Measurements from ENCODE around the gene CCL3.
"Not testable (repeated sequence)": the region's sequence is repeated elsewhere in the genome, so short reads cannot be mapped to it uniquely, and the experiment has no call there.

The CCL3 gene

GRCh38 chr17:36089888-36090836, at the start of gene CCL3:
TSS of gene CCL3 (minus strand) at chr17:36090143. CDS start at chr17:36090058, 85 bp downstream.
- DNase-seq = peak; percentile 41

GRCh38 chr17:36136439-36136838, 46.5 kb upstream of the CCL3 start:
- no peak for DNase-seq

- DNase-seq = no peak
These were observed 46.1 kb upstream of the CCL3 start for GRCh38 chr17:36136036-36136435.

GRCh38 chr17:36135465-36135864, 45.5 kb upstream of the CCL3 start:
- no peak for DNase-seq

GRCh38 chr17:36133602-36134236, 43.8 kb upstream of the CCL3 start:
- no peak for DNase-seq

- no peak for DNase-seq
These were observed 42.5 kb upstream of the CCL3 start for GRCh38 chr17:36132421-36132831.

GRCh38 chr17:36131931-36132330, 42.0 kb upstream of the CCL3 start:
- no peak for DNase-seq

- no peak for DNase-seq
These were observed 41.5 kb upstream of the CCL3 start for GRCh38 chr17:36131421-36131820.

GRCh38 chr17:36130346-36130745, 40.4 kb upstream of the CCL3 start:
- DNase-seq = no peak

- DNase-seq = no peak
These were observed 39.7 kb upstream of the CCL3 start for GRCh38 chr17:36129616-36130015.

- DNase-seq = no peak
These were observed 38.6 kb upstream of the CCL3 start for GRCh38 chr17:36128411-36128978.

GRCh38 chr17:36127911-36128310, 38.0 kb upstream of the CCL3 start:
- no peak for DNase-seq

- no peak for DNase-seq
These were observed 37.4 kb upstream of the CCL3 start for GRCh38 chr17:36127199-36127893.

GRCh38 chr17:36124879-36125824, 35.2 kb upstream of the CCL3 start:
- no peak for DNase-seq

GRCh38 chr17:36123431-36123830, 33.5 kb upstream of the CCL3 start:
- DNase-seq = no peak

GRCh38 chr17:36121099-36121498, 31.2 kb upstream of the CCL3 start:
- DNase-seq = not testable (repeated sequence)

GRCh38 chr17:36120221-36120620, 30.3 kb upstream of the CCL3 start:
- no peak for DNase-seq

- no peak for DNase-seq
These were observed 28.8 kb upstream of the CCL3 start for GRCh38 chr17:36118477-36119353.

- DNase-seq = no peak
These were observed 27.8 kb upstream of the CCL3 start for GRCh38 chr17:36117505-36118382.

GRCh38 chr17:36115649-36115977, 25.7 kb upstream of the CCL3 start:
- DNase-seq = not testable (repeated sequence)

All from CD4-positive, alpha-beta T cell treated with Interleukin-12 subunit alpha and Interleukin-12 subunit beta, for 1 hour (primary cell).